HFF-Myc (cell line): Measurements from ENCODE around the gene CLSTN1.

Experiments used
- DNase-seq: peaks from one replicate; pipeline ENCODE4 v3.0.0-alpha.2; 2011; ENCODE audit warnings: low read depth; ENCODE audit errors: extremely low read depth
- H3K4me3 ChIP-seq: replicated peaks from 2 replicates; pipeline ENCODE4 v1.5.1; 2011; ENCODE audit warnings: low read depth, mild to moderate bottlenecking, control low read depth, low read length
- TF ChIP-seq, protein P1 (sequence below): IDR thresholded peaks from 2 replicates; pipeline ENCODE4 v1.5.1; 2012; ENCODE audit warnings: mild to moderate bottlenecking, low read depth, low read length, control low read depth; ENCODE audit errors: missing control alignments

The CLSTN1 gene

GRCh38 chr1:9861360-9861759 is 37.6 kb upstream of the CLSTN1 start:
- no peak for DNase-seq
- no peak overlapping the region for H3K4me3 ChIP-seq
- TF ChIP-seq, protein P1, sequence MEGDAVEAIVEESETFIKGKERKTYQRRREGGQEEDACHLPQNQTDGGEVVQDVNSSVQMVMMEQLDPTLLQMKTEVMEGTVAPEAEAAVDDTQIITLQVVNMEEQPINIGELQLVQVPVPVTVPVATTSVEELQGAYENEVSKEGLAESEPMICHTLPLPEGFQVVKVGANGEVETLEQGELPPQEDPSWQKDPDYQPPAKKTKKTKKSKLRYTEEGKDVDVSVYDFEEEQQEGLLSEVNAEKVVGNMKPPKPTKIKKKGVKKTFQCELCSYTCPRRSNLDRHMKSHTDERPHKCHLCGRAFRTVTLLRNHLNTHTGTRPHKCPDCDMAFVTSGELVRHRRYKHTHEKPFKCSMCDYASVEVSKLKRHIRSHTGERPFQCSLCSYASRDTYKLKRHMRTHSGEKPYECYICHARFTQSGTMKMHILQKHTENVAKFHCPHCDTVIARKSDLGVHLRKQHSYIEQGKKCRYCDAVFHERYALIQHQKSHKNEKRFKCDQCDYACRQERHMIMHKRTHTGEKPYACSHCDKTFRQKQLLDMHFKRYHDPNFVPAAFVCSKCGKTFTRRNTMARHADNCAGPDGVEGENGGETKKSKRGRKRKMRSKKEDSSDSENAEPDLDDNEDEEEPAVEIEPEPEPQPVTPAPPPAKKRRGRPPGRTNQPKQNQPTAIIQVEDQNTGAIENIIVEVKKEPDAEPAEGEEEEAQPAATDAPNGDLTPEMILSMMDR: no peak

GRCh38 chr1:9860887-9861286 is 37.1 kb upstream of the CLSTN1 start:
- TF ChIP-seq, protein P1: no peak
- no peak overlapping the region for H3K4me3 ChIP-seq
- no peak for DNase-seq

- no peak overlapping the region for H3K4me3 ChIP-seq
- no peak for DNase-seq
- TF ChIP-seq, protein P1: no peak
These were observed 35.7 kb upstream of the CLSTN1 start for GRCh38 chr1:9859281-9860014.

DNA sequence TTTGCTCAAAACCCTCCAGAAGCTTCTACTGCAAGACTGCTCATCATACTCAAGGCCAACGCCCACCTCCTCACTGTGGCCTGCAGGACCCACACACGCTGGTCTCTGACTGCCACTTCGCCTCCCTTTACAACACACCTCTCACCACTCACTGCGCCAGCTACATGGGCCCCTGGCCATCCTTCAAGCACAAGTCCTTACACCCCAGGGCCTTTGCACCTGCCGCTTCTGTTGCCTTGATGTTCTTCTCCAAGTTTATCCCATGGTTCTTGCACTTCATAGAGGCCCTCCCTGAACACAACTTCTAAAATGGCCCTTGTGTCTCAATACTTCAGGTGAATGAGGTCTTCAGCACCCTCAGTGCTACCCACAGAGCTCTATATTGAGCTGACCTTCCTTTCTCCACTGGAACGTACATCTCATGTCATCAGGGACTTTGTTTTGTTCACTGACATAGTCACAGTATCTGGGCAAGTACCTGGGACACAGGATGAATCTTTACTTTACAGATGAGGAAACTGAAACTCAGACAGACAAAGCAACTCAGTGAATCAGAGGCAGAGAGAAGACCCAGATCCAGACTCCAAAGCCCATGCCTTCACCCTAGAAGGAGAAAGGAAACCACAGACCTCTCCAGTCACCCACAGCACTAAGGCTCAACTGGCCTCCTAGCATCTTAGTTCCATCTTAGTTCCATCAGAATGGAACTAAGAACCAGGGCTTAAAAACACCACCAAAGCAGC is 34.7 kb upstream of the CLSTN1 start:
- H3K4me3 ChIP-seq: no peak overlapping the region
- DNase-seq: no peak
- TF ChIP-seq, protein P1: no peak

- TF ChIP-seq, protein P1: no peak
- DNase-seq: no peak
- no peak overlapping the region for H3K4me3 ChIP-seq
These were observed 31.4 kb upstream of the CLSTN1 start for GRCh38 chr1:9855186-9855585.

GRCh38 chr1:9853249-9853595 is 29.5 kb upstream of the CLSTN1 start:
- TF ChIP-seq, protein P1: no peak
- no peak for DNase-seq
- H3K4me3 ChIP-seq: no peak overlapping the region
